GM12875 (cell line): ENCODE data around the gene PRSS2.

ENCODE experiments used
- H3K4me3 ChIP-seq: one replicate; pipeline ENCODE4 v1.5.1; 2011; ENCODE audit warnings: low read depth, low read length, control low read depth
- TF ChIP-seq, protein P1 (sequence below): IDR thresholded peaks from 2 replicates; pipeline ENCODE4 v1.5.1; 2011; ENCODE audit warnings: low read depth, mild to moderate bottlenecking, control low read depth, inconsistent platforms, low read length, moderate library complexity, borderline replicate concordance; ENCODE audit not compliant: insufficient read depth

Gene PRSS2

DNA sequence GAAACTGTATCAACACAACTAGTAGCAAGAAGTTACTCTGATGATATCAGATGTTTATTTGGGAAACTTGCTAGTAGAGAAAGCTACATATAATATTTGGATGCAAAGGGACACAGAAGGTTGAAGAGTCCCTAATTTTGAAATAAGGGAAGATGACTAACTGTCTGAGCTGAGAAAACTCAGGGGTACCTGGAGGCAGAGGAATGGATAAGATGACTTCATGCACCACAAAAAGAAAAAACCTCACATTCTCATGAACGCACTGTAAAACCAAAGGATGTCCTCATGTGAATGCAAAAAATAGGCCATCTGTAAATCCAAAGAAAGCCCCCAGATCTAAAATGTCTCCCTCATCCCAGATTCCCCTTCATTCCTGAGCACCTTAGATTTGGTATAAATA, 29.3 kb downstream of the PRSS2 start:
- H3K4me3 ChIP-seq, result no peak overlapping the region
- TF ChIP-seq, protein P1, sequence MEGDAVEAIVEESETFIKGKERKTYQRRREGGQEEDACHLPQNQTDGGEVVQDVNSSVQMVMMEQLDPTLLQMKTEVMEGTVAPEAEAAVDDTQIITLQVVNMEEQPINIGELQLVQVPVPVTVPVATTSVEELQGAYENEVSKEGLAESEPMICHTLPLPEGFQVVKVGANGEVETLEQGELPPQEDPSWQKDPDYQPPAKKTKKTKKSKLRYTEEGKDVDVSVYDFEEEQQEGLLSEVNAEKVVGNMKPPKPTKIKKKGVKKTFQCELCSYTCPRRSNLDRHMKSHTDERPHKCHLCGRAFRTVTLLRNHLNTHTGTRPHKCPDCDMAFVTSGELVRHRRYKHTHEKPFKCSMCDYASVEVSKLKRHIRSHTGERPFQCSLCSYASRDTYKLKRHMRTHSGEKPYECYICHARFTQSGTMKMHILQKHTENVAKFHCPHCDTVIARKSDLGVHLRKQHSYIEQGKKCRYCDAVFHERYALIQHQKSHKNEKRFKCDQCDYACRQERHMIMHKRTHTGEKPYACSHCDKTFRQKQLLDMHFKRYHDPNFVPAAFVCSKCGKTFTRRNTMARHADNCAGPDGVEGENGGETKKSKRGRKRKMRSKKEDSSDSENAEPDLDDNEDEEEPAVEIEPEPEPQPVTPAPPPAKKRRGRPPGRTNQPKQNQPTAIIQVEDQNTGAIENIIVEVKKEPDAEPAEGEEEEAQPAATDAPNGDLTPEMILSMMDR, result no peak

DNA sequence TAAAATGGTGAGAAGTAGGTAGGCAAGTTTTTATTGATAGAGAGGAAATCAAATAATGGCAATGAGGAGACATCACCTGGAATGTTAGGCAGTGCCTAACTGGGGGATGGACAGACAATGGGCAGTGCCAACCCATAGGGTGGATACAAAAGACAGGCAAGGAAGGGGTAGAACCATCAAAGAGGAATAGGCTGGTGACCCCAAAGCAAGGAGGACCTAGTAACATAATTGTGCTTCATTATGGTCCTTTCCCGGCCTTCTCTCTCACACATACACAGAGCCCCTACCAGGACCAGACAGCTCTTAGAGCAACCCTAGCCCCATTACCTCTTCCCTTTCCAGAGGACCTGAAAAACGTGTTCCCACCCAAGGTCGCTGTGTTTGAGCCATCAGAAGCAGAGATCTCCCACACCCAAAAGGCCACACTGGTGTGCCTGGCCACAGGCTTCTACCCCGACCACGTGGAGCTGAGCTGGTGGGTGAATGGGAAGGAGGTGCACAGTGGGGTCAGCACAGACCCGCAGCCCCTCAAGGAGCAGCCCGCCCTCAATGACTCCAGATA, 30.0 kb downstream of the PRSS2 start:
- TF ChIP-seq, protein P1, result no peak
- H3K4me3 ChIP-seq, result no peak overlapping the region

DNA sequence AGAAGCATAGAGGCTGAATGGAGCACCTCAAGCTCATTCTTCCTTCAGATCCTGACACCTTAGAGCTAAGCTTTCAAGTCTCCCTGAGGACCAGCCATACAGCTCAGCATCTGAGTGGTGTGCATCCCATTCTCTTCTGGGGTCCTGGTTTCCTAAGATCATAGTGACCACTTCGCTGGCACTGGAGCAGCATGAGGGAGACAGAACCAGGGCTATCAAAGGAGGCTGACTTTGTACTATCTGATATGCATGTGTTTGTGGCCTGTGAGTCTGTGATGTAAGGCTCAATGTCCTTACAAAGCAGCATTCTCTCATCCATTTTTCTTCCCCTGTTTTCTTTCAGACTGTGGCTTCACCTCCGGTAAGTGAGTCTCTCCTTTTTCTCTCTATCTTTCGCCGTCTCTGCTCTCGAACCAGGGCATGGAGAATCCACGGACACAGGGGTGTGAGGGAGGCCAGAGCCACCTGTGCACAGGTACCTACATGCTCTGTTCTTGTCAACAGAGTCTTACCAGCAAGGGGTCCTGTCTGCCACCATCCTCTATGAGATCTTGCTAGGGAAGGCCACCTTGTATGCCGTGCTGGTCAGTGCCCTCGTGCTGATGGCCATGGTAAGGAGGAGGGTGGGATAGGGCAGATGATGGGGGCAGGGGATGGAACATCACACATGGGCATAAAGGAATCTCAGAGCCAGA, 31.0 kb downstream of the PRSS2 start:
- TF ChIP-seq, protein P1, result no peak
- no peak overlapping the region for H3K4me3 ChIP-seq

DNA sequence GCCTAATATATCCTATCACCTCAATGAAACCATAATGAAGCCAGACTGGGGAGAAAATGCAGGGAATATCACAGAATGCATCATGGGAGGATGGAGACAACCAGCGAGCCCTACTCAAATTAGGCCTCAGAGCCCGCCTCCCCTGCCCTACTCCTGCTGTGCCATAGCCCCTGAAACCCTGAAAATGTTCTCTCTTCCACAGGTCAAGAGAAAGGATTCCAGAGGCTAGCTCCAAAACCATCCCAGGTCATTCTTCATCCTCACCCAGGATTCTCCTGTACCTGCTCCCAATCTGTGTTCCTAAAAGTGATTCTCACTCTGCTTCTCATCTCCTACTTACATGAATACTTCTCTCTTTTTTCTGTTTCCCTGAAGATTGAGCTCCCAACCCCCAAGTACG, 31.5 kb downstream of the PRSS2 start:
- TF ChIP-seq, protein P1, result no peak

DNA sequence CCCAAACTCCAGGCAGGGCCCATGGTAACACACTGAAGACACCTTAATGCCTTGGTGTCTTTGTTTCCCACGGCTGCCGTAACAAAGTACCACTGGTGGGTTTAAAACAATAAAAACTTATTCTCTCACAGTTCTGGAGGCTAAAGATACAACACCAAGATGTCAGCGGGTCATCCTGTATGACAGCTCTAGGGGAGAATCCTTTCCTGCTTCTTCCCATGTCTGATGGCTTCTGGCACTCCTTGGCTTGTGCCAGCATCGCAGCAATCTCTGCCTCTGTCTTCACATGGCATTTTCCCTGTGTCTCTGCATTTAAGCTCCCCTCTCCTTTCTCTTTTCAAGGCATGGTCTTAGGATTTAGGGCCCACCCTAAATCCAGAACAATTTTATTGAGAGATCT, 33.1 kb downstream of the PRSS2 start:
- H3K4me3 ChIP-seq, result no peak overlapping the region
- TF ChIP-seq, protein P1, result no peak

More for the DNA sequence above, 31.5 kb downstream of the PRSS2 start:
- no peak overlapping the region for H3K4me3 ChIP-seq

DNA sequence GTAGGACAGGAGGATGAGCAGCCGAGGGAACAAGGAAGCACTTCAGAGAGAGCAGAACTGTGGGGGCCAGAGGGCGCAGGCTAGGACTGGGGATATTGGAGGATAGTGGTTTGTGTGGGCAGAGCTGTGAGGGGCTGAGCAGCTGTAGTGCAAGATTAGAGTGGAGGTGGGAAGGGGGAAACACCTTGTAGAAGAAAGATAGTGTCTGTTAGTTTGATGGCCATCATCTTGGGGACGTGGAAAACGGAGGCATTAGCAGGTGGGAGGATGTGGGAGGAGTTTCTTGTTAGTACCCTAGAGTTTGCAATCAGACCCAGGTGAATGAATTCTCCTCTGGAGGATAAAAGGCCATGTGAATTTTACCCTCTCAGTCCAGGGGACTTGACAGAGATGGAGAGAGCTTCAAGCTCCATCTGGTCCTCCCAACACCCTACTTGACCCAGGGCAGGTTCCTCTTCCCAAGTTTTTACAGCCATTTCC, 34.0 kb downstream of the PRSS2 start:
- H3K4me3 ChIP-seq, result no peak overlapping the region
- TF ChIP-seq, protein P1, result no peak
